ENCODE measurements around the gene ABCA8.
"Not testable (repeated sequence)": the region's sequence is repeated elsewhere in the genome, so short reads cannot be mapped to it uniquely, and the experiment has no call there.

ABCA8 gene

DNA sequence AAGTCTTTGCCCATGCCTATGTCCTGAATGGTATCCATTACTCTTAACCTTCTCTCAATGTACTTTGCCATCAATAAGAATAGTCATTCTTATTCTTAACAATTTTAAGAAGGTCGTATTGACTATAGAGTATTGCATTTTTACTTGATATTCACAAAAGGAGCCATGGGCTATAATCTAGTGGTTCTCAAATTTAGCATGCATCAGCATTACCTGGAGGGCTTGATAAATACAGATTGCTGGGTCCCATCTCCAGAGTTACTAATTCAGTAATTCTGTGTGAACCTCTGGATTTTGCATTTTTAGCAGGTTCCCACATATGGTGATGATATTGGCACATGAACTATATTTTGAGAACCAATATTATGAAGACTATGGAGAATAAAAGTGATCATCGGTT lies 89.6 kb downstream of the ABCA8 start:
- no peak for DNase-seq

DNA sequence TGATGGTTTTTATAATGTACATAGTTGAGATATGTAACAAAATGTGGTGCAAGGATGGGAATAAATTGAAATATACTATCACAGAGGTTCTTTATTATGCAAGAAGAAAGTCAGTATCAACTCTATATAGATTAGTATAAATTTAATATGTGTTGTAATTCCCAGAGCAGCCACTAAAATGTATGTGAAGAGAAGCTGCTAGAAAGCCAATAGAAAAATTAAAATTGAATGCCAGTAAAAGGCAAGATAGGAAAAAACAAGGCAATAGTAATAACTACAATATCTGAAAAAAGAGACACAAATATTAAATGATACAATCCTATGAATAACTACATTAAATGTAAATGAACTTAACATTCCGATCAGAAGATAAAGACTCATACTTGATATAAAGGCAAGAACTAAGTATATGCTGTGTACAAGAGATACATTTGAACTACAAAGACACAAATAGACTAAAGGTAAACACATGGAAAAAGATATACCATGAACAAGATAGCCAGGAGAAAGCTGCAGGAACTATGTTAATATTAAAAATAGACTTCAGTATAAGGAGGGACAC lies 92.0 kb downstream of the ABCA8 start:
- no peak for DNase-seq

DNA sequence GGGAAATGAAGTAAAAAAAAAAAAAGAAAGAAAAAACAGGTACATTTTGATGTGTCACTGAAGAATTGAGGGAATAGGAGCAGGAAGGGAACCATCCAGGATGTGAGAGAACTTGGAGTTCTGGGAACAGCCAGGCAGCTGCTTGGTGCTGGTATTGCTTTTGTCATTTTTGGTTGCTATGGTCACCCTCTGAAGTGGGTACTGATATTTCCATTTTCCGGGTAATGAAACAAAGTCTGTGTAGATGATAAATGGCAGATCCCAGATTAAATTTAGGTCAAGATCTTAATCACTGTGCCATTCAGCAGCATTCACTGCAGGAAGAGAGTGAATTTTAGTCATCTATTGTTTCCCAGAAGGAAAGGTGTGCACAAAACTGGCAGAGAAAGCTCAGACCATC lies 93.6 kb downstream of the ABCA8 start:
- DNase-seq: no peak

DNA sequence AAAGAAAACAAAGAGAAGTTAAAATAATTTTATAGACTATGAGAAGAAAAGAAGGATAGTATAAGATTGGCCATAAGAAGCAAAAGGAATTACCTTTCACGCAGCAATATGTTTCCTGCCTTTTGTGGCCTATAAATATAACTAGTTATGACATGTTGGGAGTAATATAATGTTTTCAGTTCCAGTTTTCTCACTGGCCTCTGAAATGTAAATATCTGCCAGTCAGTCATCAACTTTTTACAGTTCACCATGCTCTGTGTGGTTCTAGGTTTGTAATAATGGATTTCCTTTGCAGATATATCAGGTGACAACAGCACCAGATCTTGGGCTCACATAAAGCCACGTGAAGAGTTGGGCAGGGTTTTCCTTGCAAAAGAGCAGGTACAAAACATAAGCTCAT lies 94.3 kb downstream of the ABCA8 start:
- no peak for DNase-seq

DNA sequence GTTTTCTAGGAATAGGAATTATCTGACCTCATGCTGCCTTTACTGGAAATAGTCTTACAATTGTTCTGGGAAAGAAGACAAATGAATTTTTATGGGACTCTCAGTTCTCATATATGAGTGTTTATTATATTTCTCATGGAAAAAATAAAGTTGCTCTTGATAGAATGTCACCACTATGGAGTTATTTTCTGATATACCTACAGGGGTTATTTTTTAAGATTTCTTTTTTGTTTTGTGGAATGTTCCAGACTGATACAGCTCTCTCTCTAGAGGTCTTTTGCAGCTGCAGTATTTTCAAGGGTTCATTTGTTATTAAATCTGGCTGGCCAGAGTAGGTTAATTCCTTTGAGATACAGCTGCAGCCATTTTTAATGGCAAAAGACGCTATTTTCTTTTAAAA lies 100.7 kb downstream of the ABCA8 start:
- DNase-seq: no peak

DNA sequence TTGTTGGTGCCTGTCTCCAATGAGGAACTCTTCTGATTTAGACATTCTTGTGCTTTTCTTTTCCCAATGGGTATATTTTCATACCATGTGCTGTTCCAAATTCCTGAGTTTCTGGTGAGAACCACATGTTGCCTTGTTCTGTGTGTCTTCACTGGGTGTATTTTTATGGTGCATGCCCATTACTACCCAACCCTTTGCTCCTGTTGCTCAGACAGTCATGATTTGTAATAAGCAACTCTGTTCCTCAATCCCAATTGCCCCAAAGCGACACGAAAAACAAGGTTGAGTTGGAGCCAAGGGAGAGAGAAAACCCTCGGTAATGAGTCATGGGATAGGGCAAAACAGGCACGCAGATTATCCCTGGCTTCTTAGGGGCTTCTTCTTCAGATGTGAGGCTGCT lies 101.8 kb downstream of the ABCA8 start:
- DNase-seq: no peak

DNA sequence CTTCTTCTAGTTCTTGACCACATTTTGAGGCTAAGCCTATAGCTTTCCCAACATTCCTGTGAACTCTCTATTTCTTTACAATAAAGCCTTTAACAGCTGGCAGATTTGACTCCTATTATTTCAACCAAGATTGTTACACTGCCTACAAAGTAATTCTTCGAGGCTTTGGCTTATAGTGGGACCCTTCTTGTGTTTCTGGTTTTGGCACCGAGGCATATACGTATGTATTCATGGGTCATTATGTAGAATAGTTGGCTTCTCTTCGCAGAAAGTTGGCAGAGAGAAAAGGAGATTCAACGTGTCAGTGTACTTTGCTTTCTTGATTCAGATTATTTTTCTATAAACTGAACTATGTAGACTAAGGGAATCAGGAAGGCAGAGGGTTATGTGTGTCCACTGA lies 102.2 kb downstream of the ABCA8 start:
- no peak for DNase-seq

DNA sequence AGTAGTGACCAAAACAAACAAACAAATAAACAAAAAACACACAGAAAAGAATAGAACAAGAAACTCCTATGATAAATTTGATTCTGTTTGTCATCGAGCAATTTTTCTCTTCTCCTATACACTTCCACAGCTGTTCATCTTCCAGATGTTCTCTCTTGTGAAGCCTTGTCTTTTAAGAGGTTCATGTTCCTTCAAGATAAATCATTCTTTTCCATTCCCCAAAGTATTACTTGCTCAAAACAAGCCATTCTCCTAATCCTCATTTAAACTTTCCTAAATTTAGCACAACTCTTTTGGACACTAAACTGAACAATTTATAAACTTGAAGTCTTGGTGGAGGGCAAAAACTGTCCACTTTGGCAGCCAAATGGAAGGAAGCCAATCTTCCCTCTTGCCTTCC lies 103.3 kb downstream of the ABCA8 start:
- no peak for DNase-seq

DNA sequence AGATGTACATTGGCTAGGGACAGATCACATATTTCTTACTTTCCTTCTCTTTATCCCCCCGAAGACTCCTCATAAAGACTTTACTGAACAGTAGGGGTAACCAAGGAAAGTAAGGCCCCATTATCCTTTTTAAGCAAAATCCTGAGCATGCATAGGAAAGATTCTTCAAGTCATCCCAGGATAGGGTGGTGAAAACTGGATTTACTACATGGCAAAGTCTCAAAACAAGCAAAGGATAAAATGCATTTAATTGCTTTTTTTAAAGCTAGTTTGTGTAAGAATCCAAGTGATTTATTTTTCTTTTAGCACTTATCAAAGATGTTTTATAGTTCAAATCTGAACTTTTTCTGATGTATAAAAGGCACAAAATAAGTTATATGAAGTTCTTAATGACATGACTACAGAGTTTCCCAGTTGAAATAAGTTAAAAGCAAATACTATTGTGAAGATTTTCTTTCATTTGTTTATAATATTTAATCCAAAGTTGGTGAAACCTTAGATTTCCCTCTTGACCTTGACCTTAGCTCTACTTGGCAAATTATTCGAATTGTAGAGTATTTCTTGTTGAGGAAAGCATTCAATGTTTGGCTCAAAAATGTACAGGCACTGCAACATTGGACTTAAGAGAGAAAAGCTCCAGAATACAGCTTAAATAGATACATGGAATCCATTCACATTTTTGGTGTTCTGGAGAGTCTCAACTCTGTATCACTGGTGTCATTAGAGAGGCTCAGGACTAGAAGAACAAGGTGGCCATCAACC lies 104.3 kb downstream of the ABCA8 start:
- no peak for DNase-seq

DNA sequence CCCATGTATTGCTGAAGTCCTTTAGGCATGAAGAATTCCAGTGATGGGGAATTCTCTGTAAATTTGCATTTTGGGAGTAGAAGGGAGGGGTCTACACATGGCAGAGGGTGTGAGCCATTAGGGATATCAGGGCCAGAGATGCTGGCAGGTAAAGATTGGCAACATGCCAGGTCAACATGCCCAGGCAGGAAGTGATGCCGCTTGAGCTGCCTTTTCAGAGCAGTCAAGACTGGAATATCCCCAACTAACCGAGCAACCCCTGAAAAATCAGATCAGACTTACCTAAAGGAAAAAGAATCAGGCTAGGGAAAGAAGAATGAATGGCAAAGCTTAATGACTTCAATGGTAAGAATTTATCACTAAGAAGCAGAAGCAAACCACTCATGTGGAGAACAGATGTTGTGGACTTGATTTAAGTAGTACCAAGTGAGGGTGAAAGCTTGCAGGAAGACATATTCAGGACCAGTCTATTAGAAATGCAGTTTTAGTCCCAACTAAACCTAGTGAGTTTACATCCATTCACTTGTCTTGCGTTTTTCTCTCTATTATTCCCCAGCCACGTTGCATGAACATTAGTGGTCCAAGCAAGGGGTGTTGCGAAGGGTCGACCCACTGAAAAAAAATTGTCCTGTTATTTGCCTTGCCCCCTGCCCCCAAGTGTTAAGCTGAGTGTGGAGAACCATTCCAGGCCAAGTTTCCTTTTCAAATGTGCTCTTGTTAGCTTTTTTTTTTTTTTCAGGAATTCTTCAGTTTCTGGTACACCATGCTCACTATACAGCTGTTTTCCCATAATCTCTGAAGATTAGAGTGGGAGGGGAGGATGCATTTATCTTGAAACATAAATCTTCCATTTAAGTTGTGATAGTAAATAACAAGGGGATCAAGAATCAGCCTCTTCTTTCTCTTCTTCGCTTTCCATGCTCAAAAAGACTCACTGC lies 105.2 kb downstream of the ABCA8 start:
- no peak for DNase-seq

DNA sequence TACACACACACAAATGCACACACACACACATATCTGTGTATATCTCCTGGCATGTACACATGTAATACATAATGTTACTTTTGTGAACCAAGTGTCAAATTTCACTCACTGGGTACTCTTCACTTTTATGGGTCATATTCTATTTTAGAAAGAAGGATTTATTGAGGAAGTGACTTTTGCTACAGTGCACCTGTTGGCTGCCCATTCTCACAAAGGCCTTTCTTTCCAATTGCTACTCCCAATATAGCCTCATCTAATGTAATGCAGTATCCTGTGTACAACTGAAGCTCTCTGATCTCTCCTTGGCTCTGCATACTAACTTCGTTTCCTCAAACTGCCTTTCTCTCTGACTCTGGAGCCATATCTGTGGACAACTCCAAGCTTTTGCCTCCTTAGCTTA lies 107.5 kb downstream of the ABCA8 start:
- DNase-seq: no peak

DNA sequence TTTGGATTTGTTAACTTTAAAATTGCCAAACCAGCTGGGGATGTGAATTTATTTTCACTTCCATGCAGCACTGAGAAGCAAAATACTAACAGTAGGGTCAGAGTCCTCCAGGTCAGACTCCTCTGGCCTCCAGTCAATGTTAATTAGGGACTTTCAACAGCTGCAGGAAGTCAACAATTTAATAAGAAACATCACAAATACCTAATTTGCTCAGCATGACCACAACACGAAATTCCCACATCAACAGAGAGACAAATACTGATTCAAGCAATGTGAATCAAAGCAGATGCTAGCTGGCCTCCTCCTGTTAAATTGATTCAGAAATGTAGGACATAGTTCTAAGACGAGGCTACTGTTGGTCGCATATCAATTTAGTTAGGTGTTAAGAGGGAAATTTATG lies 111.7 kb downstream of the ABCA8 start:
- no peak for DNase-seq

DNA sequence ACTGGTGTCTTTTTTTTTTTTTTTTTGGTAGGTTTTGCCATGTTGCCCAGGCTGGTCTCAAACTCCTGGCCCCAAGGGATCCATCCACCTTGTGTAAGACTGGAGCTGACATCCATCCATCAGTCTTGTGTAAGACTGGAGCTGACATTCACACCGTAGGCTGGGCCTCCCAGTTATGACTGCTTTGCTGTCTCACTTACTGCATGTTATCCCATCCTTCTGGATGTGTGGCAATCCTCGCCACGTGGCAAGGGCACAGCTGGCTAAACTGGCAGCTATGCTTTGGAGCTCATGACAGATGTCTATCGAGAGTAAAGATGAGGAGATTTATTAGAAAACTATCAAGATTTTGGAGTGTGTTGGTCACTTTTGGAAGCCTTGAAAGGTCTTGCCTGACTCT lies 115.1 kb downstream of the ABCA8 start:
- no peak for DNase-seq

DNA sequence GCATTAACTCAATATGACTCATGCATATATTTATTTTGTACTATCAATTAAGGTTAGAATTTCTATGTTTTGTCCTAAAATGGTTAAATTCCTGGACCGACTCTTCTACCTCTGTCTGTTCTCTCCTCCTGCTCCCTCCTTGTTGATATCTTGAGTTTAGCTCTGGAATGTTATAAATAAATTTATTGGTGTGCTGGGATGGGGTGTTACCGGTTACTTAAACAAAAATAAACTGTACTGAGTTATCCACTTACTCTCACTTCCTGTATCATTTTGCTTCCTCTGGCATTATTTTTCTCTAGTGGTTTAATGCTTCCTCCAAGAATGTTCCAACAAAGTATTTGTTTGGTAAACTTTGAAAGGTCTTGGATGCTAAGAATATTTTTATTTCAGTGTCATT lies 120.1 kb downstream of the ABCA8 start:
- no peak for DNase-seq

DNA sequence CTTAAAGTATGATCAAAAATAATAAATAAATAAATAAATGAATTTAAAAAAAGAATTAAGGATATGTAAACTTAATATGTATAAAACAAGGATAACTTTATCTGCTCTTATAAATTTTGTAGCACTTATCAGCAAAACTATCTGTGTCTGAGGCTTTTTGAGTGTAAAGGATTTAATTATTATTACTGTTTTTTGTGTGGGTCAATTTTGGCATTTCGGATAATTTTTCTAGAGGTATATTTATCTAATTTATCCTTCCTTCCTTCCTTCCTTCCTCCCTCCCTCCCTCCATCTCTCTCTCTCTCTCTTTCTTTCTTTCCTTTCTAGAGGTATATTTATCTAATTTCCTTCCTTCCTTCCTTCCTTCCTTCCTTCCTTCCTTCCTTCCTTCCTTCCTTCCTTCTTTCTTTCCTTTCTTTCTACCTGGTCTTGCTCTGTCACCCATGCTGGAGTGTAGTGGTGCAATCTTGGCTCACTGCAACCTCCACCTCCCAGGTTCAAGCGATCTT lies 120.8 kb downstream of the ABCA8 start:
- no peak for DNase-seq

DNA sequence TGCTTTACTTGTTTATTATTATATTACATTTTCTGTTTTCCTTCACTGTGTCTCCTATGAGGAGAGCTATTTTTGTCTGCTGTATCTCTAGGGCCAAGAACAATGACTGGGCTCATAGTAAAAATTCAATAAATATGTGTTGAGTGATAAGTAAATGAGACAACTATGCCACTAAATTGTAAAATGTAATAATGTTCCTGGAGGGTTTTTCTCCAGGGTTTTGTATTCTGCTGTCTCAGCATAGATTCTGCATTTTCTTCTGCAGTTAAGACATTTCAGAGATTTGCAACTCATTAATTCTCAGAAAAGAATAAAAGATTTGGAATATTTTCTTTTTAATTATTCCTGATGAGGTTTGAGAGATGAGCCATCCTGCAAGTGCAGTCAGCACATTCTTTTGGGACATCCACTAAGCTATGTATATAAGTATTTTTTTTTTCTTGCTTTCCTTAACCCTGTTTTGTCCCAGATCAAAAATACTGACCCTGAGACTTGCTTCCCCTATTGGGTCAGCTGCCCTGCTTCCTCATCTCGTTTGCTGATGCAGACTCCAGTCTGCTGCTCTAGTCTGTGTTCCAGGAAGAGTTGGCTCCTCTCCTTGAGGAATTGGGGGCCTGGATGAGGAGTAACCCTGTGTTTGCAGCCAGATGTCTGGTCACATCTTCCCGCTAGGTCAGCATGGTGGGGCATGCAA lies 122.9 kb downstream of the ABCA8 start:
- no peak for DNase-seq

DNA sequence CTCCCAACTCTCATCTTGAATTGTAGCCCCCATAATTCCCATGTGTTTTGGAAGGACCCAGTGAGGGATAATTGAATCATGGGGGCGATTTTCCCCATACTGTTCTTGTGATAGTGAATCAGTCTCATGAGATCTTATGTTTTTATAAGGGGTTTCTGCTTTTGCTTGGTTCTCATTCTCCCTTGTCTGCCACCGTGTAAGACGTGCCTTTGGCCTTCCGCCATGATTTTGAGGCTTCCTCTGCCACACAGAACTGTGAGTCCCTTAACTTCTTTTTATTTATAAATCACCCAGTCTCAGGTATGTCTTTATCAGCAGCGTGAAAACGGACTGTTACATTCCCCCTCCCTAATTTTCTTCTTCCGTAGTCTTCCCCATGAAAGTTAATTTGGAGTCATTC lies 124.0 kb downstream of the ABCA8 start:
- no peak for DNase-seq

DNA sequence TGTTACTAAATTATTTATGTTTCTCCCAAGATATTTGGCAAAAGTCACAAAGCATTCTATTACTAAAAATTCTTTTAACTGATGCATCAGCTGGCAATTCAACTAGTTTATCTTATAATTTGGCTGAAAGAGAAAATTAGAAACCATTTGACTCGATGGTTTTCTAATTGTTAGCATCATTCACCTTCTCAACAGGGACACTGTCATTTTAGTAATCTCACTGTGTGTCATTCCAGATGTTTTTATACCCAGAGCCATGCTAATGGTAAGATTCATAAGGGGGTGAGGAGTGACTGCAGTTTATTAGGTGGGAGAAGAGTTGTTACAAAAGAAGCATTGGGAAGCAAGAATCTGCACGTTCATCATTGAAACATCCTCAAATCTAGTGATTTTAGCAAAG lies 124.9 kb downstream of the ABCA8 start:
- no peak for DNase-seq

DNA sequence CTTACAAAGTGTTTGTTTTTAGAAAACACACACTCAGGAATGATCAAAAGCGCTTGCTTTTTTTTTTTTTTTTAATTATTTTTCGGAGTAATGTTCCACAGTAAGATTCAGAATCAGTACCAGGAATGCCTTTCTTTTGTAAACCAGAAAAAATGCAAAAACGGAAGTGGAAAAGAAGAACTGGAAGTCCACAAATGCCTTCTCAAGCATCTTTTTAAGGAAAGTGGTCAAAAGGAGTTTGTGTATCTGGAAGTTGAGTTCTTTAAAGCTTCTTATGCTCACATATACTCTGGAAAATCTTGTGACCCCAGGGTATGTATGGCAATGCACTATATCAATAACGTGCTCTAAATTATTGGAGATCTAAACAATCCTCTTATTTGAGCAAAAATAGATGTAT lies 126.0 kb downstream of the ABCA8 start:
- DNase-seq: no peak

DNA sequence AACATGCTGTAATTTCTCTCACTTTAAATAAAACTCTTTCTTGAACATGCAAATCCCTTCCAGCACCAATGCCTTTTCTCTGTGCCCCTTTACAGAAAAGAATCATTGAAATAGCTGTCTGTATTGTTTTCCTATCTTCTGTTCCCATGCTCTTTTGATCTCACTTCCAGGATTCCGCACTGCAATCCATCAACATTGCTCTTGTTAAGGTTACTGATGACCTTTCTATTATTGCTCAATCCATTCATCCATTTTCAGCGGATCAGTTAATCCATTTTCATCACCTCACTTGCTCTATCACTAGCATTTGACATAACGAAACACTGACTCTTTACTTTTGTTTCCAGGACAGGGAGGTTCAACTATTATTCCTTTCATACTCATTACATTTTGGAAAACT lies 130.5 kb downstream of the ABCA8 start:
- no peak for DNase-seq

DNA sequence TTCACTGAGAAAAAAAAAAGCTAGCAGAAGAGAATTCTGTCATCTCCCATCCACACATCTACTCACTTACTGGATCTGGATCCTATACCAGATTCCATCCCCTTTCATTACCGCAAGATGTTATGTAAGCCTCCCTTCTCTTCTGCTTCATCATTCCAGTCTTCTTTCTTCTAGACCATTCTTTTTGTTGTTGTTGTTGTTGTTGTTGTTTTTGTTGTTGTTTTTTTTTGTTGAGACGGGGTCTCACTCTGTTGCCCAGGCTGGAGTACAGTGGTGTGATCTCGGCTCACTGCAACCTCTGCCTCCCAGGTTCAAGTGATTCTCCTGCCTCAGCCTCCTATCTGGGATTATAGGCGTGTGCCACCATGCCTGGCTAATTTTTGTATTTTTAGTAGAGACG lies 131.0 kb downstream of the ABCA8 start:
- not testable (repeated sequence) for DNase-seq

DNA sequence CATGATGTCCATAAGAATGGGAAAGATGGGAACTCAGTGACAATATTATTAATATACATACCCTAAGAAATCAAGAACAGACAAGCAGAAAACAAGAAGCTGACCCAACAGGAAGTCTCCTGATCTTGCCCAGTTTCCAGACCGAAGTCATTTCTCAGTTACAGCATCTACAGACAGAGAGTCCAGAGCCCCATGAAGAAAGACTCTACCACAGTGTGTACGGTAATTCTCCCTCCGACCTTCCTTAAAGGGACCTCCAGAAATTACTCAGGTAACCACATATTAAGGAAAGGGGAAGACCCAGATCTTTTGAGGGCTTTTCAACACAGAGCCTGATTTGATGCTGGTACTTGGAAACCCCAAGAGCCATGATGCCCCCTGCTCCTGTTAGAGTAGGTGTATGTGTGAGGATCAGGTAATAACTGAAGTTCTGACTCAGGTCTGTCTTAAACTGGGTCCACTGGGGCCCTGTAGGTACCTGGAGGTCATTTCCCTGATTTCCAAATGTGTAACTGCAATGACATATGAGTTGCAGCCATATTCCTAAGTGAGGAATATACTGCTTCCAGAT lies 132.4 kb downstream of the ABCA8 start:
- DNase-seq: no peak
